H1 (cell line): ENCODE data around the gene NMT2. TPM values are rescaled to one million over a fixed set of nuclear protein-coding genes. Genes with fewer than 3 reads are reported as not detected.
A peak's percentile ranks its signal among the peaks of the same experiment; 100 is the strongest.

Source experiments
- CTCF ChIA-PET: fragments of 300-600 bp; sonication (Branson Sonifier 250); formaldehyde crosslinking; loops from one replicate; lab custom pipeline; 2021; ENCODE audit not compliant: partially characterized antibody; lab: Charles Lee
- POLR2A ChIA-PET: fragments of 300-600 bp; sonication (Branson Sonifier 250); formaldehyde crosslinking; loops from one replicate; lab custom pipeline; 2021; ENCODE audit warnings: inconsistent platforms; ENCODE audit not compliant: partially characterized antibody; lab: Charles Lee
- DNase-seq, 2 experiments: peaks; one replicate each; pipeline versions ENCODE4 v3.0.0 to v3.0.0-alpha.2; 2010 to 2022; ENCODE audit warnings: low spot score in 2 of 2, low read depth in 1 of 2, mixed read lengths in 1 of 2
- FAIRE-seq: peaks from 2 replicates; lab custom pipeline; 2011; peaks lifted over from hg19 to GRCh38; lab: Jason Lieb, UNC
- H2AFZ ChIP-seq: 2 replicates; pipeline ENCODE4 v1.8.1; 2012; ENCODE audit warnings: low read length, inconsistent platforms
- H2AK5ac ChIP-seq: 2 replicates; pipeline ENCODE4 v1.6.1; 2013; ENCODE audit warnings: low read depth, low read length
- H2BK120ac ChIP-seq: replicated peaks from 2 replicates; pipeline ENCODE3; 2013; ENCODE audit warnings: low read depth, low read length, inconsistent platforms
- H2BK12ac ChIP-seq: 2 replicates; pipeline ENCODE4 v1.6.1; 2013; ENCODE audit warnings: low read depth, low read length
- H2BK15ac ChIP-seq: 2 replicates; pipeline ENCODE4 v1.6.1; 2013; ENCODE audit warnings: low read length
- H2BK20ac ChIP-seq: 2 replicates; pipeline ENCODE4 v1.6.1; 2013; ENCODE audit warnings: low read length
- H2BK5ac ChIP-seq: 2 replicates; pipeline ENCODE4 v1.6.1; 2013; ENCODE audit warnings: low read depth, low read length
- H3K14ac ChIP-seq: 2 replicates; pipeline ENCODE4 v1.6.1; 2013; ENCODE audit warnings: inconsistent platforms; ENCODE audit not compliant: insufficient read length
- H3K18ac ChIP-seq: 2 replicates; pipeline ENCODE4 v1.6.1; 2013; ENCODE audit warnings: low read length; ENCODE audit errors: extremely low read depth
- H3K23ac ChIP-seq: 2 replicates; pipeline ENCODE4 v1.6.1; 2013; ENCODE audit warnings: inconsistent platforms; ENCODE audit not compliant: insufficient read length
- H3K23me2 ChIP-seq: 2 replicates; pipeline ENCODE4 v1.6.1; 2013; ENCODE audit warnings: low read depth, low read length
- H3K27ac ChIP-seq: 2 replicates; pipeline ENCODE4 v1.6.1; 2011; ENCODE audit warnings: low read depth, low read length, inconsistent platforms
- H3K27me3 ChIP-seq, 4 experiments: replicated peaks in 1 of 4; 1 replicate in 1 of 4; 2 replicates in 3 of 4; pipeline versions ENCODE4 v1.6.1 to v1.8.1; 2011 to 2013; ENCODE audit warnings: low read length in 3 of 4, mild to moderate bottlenecking in 3 of 4, inconsistent platforms in 2 of 4, mixed read lengths in 2 of 4, moderate library complexity in 1 of 4; ENCODE audit not compliant: control insufficient read depth in 3 of 4, insufficient read depth in 3 of 4; ENCODE audit errors: extremely low read depth in 1 of 4
- H3K36me3 ChIP-seq, 4 experiments: 2 replicates each; pipeline versions ENCODE4 v1.6.1 to v1.8.1; 2011 to 2013; ENCODE audit warnings: mild to moderate bottlenecking in 4 of 4, low read length in 3 of 4, moderate library complexity in 2 of 4, control low read depth in 1 of 4, inconsistent platforms in 1 of 4; ENCODE audit not compliant: insufficient read depth in 4 of 4, control insufficient read depth in 2 of 4
- H3K4ac ChIP-seq: replicated peaks from 2 replicates; pipeline ENCODE3; 2013; ENCODE audit warnings: low read length, low read depth, mixed read lengths, inconsistent platforms; ENCODE audit not compliant: insufficient read length
- H3K4me1 ChIP-seq, 4 experiments: replicated peaks in 1 of 4; 1 replicate in 1 of 4; 2 replicates in 3 of 4; pipeline versions ENCODE4 v1.6.1 to v1.8.1; 2011 to 2013; ENCODE audit warnings: low read length in 3 of 4, inconsistent platforms in 2 of 4, mixed read lengths in 1 of 4; ENCODE audit not compliant: insufficient read depth in 4 of 4, control insufficient read depth in 3 of 4
- H3K4me2 ChIP-seq, 2 experiments: 2 replicates each; pipeline versions ENCODE4 v1.6.1 to v1.8.1; 2011 to 2013; ENCODE audit warnings: low read depth in 2 of 2, low read length in 2 of 2, control low read depth in 1 of 2, inconsistent platforms in 1 of 2, mild to moderate bottlenecking in 1 of 2; ENCODE audit not compliant: insufficient read depth in 1 of 2
- H3K4me3 ChIP-seq, 4 experiments: fragments of 200-600, 300-600 bp in 1 of 4; sonication (generic), shearing (Covaris generic), sonication (Bioruptor Twin) in 1 of 4; 2 replicates each; pipeline versions ENCODE4 v1.5.1 to v1.8.1; 2011 to 2016; ENCODE audit warnings: low read length in 4 of 4, low read depth in 3 of 4, control low read depth in 2 of 4, inconsistent platforms in 2 of 4, mild to moderate bottlenecking in 2 of 4, mixed read lengths in 1 of 4, moderate library complexity in 1 of 4; ENCODE audit not compliant: insufficient read depth in 2 of 4; ENCODE audit errors: extremely low read depth in 1 of 4
- H3K56ac ChIP-seq: replicated peaks from 2 replicates; pipeline ENCODE3; 2013; ENCODE audit warnings: low read depth, mild to moderate bottlenecking, mixed read lengths, low read length, inconsistent platforms; ENCODE audit not compliant: insufficient read length
- H3K79me1 ChIP-seq: 2 replicates; pipeline ENCODE4 v1.6.1; 2013; ENCODE audit warnings: low read depth, low read length, control low read depth
- H3K79me2 ChIP-seq, 2 experiments: 2 replicates each; pipeline versions ENCODE4 v1.6.1 to v1.8.1; 2012 to 2013; ENCODE audit warnings: low read length in 2 of 2, mild to moderate bottlenecking in 2 of 2, inconsistent platforms in 1 of 2; ENCODE audit not compliant: insufficient read depth in 2 of 2, control insufficient read depth in 1 of 2
- H3K9ac ChIP-seq, 4 experiments: replicated peaks in 1 of 4; 1 replicate in 1 of 4; 2 replicates in 3 of 4; pipeline versions ENCODE4 v1.6.1 to v1.8.1; 2011 to 2013; ENCODE audit warnings: low read depth in 3 of 4, low read length in 3 of 4, control low read depth in 2 of 4, mild to moderate bottlenecking in 2 of 4, moderate library complexity in 2 of 4, inconsistent platforms in 1 of 4; ENCODE audit errors: extremely low read depth in 1 of 4
- H3K9me3 ChIP-seq, 2 experiments: 2 replicates each; pipeline versions ENCODE4 v1.6.1 to v1.8.1; 2012 to 2013; ENCODE audit warnings: mild to moderate bottlenecking in 2 of 2, moderate library complexity in 2 of 2, control low read depth in 1 of 2, inconsistent platforms in 1 of 2, low read depth in 1 of 2, low read length in 1 of 2, mixed read lengths in 1 of 2; ENCODE audit not compliant: insufficient read depth in 2 of 2
- H4K20me1 ChIP-seq, 2 experiments: replicated peaks in 1 of 2; 2 replicates each; pipeline versions ENCODE3 to v1.8.1; 2011 to 2013; ENCODE audit warnings: inconsistent platforms in 2 of 2, low read length in 2 of 2, mild to moderate bottlenecking in 1 of 2; ENCODE audit not compliant: insufficient read depth in 2 of 2, control insufficient read depth in 1 of 2
- H4K5ac ChIP-seq: 2 replicates; pipeline ENCODE4 v1.6.1; 2013; ENCODE audit warnings: low read length, low read depth, mixed read lengths, inconsistent platforms; ENCODE audit not compliant: insufficient read length
- H4K8ac ChIP-seq: 2 replicates; pipeline ENCODE4 v1.8.0; 2013; ENCODE audit warnings: mild to moderate bottlenecking, moderate library complexity, low read length, inconsistent platforms; ENCODE audit not compliant: insufficient read depth; ENCODE audit errors: extremely low read depth
- H4K91ac ChIP-seq: replicated peaks from 2 replicates; pipeline ENCODE3; 2013; ENCODE audit warnings: low read length, mixed read lengths, inconsistent platforms; ENCODE audit not compliant: insufficient read length
- BACH1 ChIP-seq: IDR thresholded peaks from 2 replicates; pipeline ENCODE4 v1.6.1; 2012; ENCODE audit warnings: low read length, improper control_type of control experiment
- BCL11A ChIP-seq, 2 experiments: IDR thresholded peaks; one replicate each; pipeline ENCODE4 v1.6.1; 2011; ENCODE audit warnings: low read depth in 2 of 2, low read length in 2 of 2, mild to moderate bottlenecking in 2 of 2
- CTCF ChIP-seq, 3 experiments: IDR thresholded peaks; 1 replicate in 2 of 3; 2 replicates in 1 of 3; pipeline versions ENCODE4 v1.5.1 to v1.6.1; 2011; ENCODE audit warnings: low read length in 3 of 3, mild to moderate bottlenecking in 3 of 3, inconsistent platforms in 2 of 3, low read depth in 1 of 3, moderate library complexity in 1 of 3; ENCODE audit not compliant: insufficient read depth in 1 of 3; ENCODE audit errors: control extremely low read depth in 1 of 3
- JUN ChIP-seq: IDR thresholded peaks from 2 replicates; pipeline ENCODE4 v1.6.1; 2011; ENCODE audit warnings: low read depth, mild to moderate bottlenecking, improper control_type of control experiment, low read length
- MAX ChIP-seq: IDR thresholded peaks from 2 replicates; pipeline ENCODE4 v1.6.1; 2012; ENCODE audit warnings: inconsistent platforms
- POLR2AphosphoS5 ChIP-seq: IDR thresholded peaks from 2 replicates; pipeline ENCODE4 v1.6.1; 2011; ENCODE audit warnings: low read depth, low read length
- RNF2 ChIP-seq: fragments of 200-900, 300-1000 bp; sonication (generic); IDR thresholded peaks from 2 replicates; pipeline ENCODE4 v1.7.1; 2016; ENCODE audit warnings: borderline replicate concordance, low read depth, mild to moderate bottlenecking, antibody characterized with exemption, low read length; ENCODE audit not compliant: poor library complexity, severe bottlenecking; ENCODE audit errors: missing control alignments
- TAF7 ChIP-seq: optimal IDR thresholded peaks from 2 replicates; pipeline ENCODE3; 2011; ENCODE audit warnings: low read depth, mild to moderate bottlenecking, inconsistent platforms, low read length, moderate library complexity, borderline replicate concordance
- YY1 ChIP-seq: IDR thresholded peaks from 2 replicates; pipeline ENCODE4 v1.6.1; 2011; ENCODE audit warnings: low read depth, mild to moderate bottlenecking, low read length
- WGBS, 2 experiments: shearing (Covaris generic) in 1 of 2; methylation state at CpG; one replicate each; pipeline versions ENCODE4 v1.1.6 to v1.1.7; 2013 to 2015; ENCODE audit warnings: low lambda C conversion rate in 2 of 2, mixed read lengths in 2 of 2, inconsistent platforms in 1 of 2, low coverage in 1 of 2, missing lambda C conversion rate in 1 of 2; ENCODE audit not compliant: insufficient replicate concordance in 2 of 2, insufficient coverage in 1 of 2, insufficient read length in 1 of 2; ENCODE audit errors: extremely low coverage in 1 of 2, missing lambda C conversion rate in 1 of 2; 5-methylcytosine and 5-hydroxymethylcytosine counted together
- polyA plus RNA-seq, 7 experiments: library from polyadenylated mRNA; depleted of rRNA in 3 of 7; stranded (reverse) in 5 of 7; unstranded in 2 of 7; fragments of >200 nt in 5 of 7; fragments of 200-250 nt in 2 of 7; gene quantifications; 1 replicate in 5 of 7; 2 replicates in 1 of 7; 4 replicates in 1 of 7; pipeline versions ENCODE4 v1.2.1 to v1.2.3, GENCODE V29; 2011 to 2013; ENCODE audit warnings: missing spikeins in 2 of 7, mixed read lengths in 2 of 7
- total RNA-seq: library from RNA; stranded (reverse); fragmentation: NEBNext Ultra II Directional; extraction: Animal tissue kit (Norgen Biotek cat#: 25700); gene quantifications from 2 replicates; pipeline ENCODE4 v1.2.1, GENCODE V29; 2021

Gene NMT2
- total and polyA plus RNA-seq, 2 of the 8 experiments (the other 6 are each of a cell fraction or from before 2014, with no cell fraction given): 4.4 to 15.4 TPM

GRCh38 chr10:15209827-15210509 lies 41.5 kb upstream of the NMT2 start:
- peak; percentile 46 to 91 for DNase-seq
- H3K23me2 ChIP-seq: no peaks in the 10 kb centered on the region
- no peak overlapping the region for H3K56ac ChIP-seq
- no peaks in the 10 kb centered on the region for H3K79me2 ChIP-seq
- no peak overlapping the region for H2BK15ac ChIP-seq
- H4K8ac ChIP-seq: no peak overlapping the region
- POLR2A ChIA-PET: no interaction called here
- no peak overlapping the region for H3K23ac ChIP-seq
- H2AK5ac ChIP-seq: no peak overlapping the region
- no peak overlapping the region for H3K4ac ChIP-seq
- H2BK12ac ChIP-seq: 0 out of 2 replicates have a peak overlapping the region, but pooled peaks have one; percentile 45
- H2AFZ ChIP-seq: no peak overlapping the region
- H3K27me3 ChIP-seq: no peaks in the 10 kb centered on the region
- H2BK5ac ChIP-seq: no peak overlapping the region
- no peak overlapping the region for H2BK120ac ChIP-seq
- H3K9me3 ChIP-seq: no peaks in the 10 kb centered on the region
- no peaks in the 10 kb centered on the region; a peak in 1 of 7 replicates for H3K4me1 ChIP-seq
- H3K14ac ChIP-seq: no peak overlapping the region
- CTCF ChIA-PET: interaction anchor here (0.6 to 3.3 kb wide), 15 partner anchors 9 to 473 kb away, joined by 3 to 21 read pairs (median 4); no protein-coding TSS in a partner anchor
- H3K36me3 ChIP-seq: peaks cover 0 to 13% (median 5%) of the 10 kb centered on the region in 4 experiments; a peak in 3 of 8 replicates
- H3K27ac ChIP-seq: no peak overlapping the region
- 51% methylated on average over 14 of the region's 14 CpGs; no CpG with 5 or more reads in 1 of the 2 experiments for WGBS, 2 experiments
- no peaks in the 10 kb centered on the region for H3K79me1 ChIP-seq
- H4K91ac ChIP-seq: no peak overlapping the region
- peak; percentile 55 for FAIRE-seq
- peak overlapping the region in 1 of 2 experiments; percentile 47; a peak in 2 of 4 replicates for H3K4me2 ChIP-seq
- H3K4me3 ChIP-seq: no peak overlapping the region; a peak in 1 of 8 replicates
- peaks cover 1% of the 10 kb centered on the region in 2 experiments for H4K20me1 ChIP-seq
- H2BK20ac ChIP-seq: no peak overlapping the region
- no peak overlapping the region for H4K5ac ChIP-seq
- H3K9ac ChIP-seq: no peak overlapping the region
- H3K18ac ChIP-seq: no peak overlapping the region
- TF ChIP-seq CTCF (IDR thresholded peaks at IDR 0.05; ENCODE audit: control extremely low read depth in 1 of 3, insufficient read depth in 1 of 3, low read depth in 1 of 3, low read length in 3 of 3) (peak; percentile 74 to 92 (median 86)), TAF7 (no peak), POLR2AphosphoS5 (no peak), RNF2 (no peak), JUN (no peak), MAX (peak; percentile 35; the same call in 1 of the 2 replicates), YY1 (peak; percentile 61), BACH1 (peak; percentile 32; the same call in 1 of the 2 replicates), BCL11A (IDR thresholded peaks at IDR 0.05; ENCODE audit: low read depth in 2 of 2, low read length in 2 of 2) (no peak)
